K562 (cell line): Measurements from ENCODE around the gene FILIP1. TPM values are rescaled to one million over a fixed set of nuclear protein-coding genes. Genes with fewer than 3 reads are reported as not detected.

Experiments
- CHD2 ChIP-seq: IDR thresholded peaks from 2 replicates; pipeline ENCODE4 v1.6.1; 2011; ENCODE audit warnings: low read depth, low read length
- ID3 ChIP-seq, 2 experiments: fragments of 250-450 bp in 1 of 2; fragments of 450-650 bp in 1 of 2; sonication (Bioruptor Pico) in 1 of 2; IDR thresholded peaks; 2 replicates each; pipeline versions ENCODE4 v1.6.1 to v1.8.0; 2016 to 2021; ENCODE audit warnings: mild to moderate bottlenecking in 2 of 2, moderate library complexity in 2 of 2, missing compliant biosample characterization in 1 of 2, missing genetic modification characterization in 1 of 2
- IRF2 ChIP-seq: sonication (generic); formaldehyde crosslinking; IDR thresholded peaks from 2 replicates; pipeline ENCODE4 v1.8.1; 2022; ENCODE audit warnings: mild to moderate bottlenecking, missing genetic modification reagents
- TFE3 ChIP-seq: fragments of 450-650 bp; formaldehyde crosslinking; IDR thresholded peaks from 2 replicates; pipeline ENCODE4 v1.4.0; 2020; ENCODE audit warnings: mild to moderate bottlenecking, mixed read lengths
- ZNF239 ChIP-seq: fragments of 250-450 bp; sonication (Bioruptor Pico); IDR thresholded peaks from 2 replicates; pipeline ENCODE4 v1.4.0; 2020; ENCODE audit warnings: mild to moderate bottlenecking
- ZNF518B ChIP-seq: fragments of 250-450 bp; sonication (Bioruptor Pico); IDR thresholded peaks from 2 replicates; pipeline ENCODE4 v1.5.0; 2021; ENCODE audit warnings: mild to moderate bottlenecking, moderate library complexity
- ZNF609 ChIP-seq: sonication (generic); formaldehyde crosslinking; IDR thresholded peaks from 2 replicates; pipeline ENCODE4 v1.8.1; 2023; ENCODE audit warnings: missing genetic modification reagents, mild to moderate bottlenecking, borderline replicate concordance
- polyA plus RNA-seq, 8 experiments: library from polyadenylated mRNA; depleted of rRNA in 4 of 8; stranded (reverse) in 5 of 8; unstranded in 3 of 8; fragments of >200 nt; fragmentation: Nextera tagmentation in 2 of 8; fragmentation: Illumina TruSeq in 1 of 8; extraction: Ambion mirVana in 2 of 8; extraction: Trizol in 1 of 8; gene quantifications; 2 replicates each; pipeline versions ENCODE4 v1.2.1 to v1.2.3, GENCODE V29; 2011 to 2014; ENCODE audit warnings: inconsistent platforms in 1 of 8, missing spikeins in 1 of 8
- total RNA-seq, 7 experiments: library from RNA; depleted of rRNA in 6 of 7; stranded (reverse); fragments of >200 nt in 6 of 7; fragmentation: Illumina TruSeq in 2 of 7; extraction: Trizol in 2 of 7; gene quantifications; 2 replicates each; pipeline versions ENCODE4 v1.2.1 to v1.2.3, GENCODE V29; 2011 to 2021; ENCODE audit warnings: low replicate concordance in 1 of 7

The FILIP1 gene
- total and polyA plus RNA-seq, 9 of the 15 experiments (the other 6 are each of a cell fraction or from before 2014, with no cell fraction given), result 0.03 to 0.25 (median 0.10) TPM; not detected in 1

- TF ChIP-seq ZNF518B (no peak), TFE3 (CRISPR knock-in tag) (no peak), ID3 (CRISPR knock-in tag; IDR thresholded peaks at IDR 0.05) (no peak), ID3 (tag; IDR thresholded peaks at IDR 0.05) (no peak), ZNF609 (CRISPR knock-in tag) (no peak), CHD2 (no peak), ZNF239 (CRISPR knock-in tag) (no peak), IRF2 (no peak)
Measured at GRCh38 chr6:75467966-75468365, 25.6 kb downstream of the FILIP1 start (continued).
